ENCODE results near the gene TRIM67. TPM values are rescaled to one million over a fixed set of nuclear protein-coding genes. Genes with fewer than 3 reads are reported as not detected.

Gene TRIM67
- total RNA-seq, 1 experiment from 2014 or later, result 0.08 TPM

GRCh38 chr1:231188768-231189167, 26.9 kb downstream of the TRIM67 start:
- H3K27ac ChIP-seq (ENCODE audit: low read length), result no peak overlapping the region
- DNase-seq (ENCODE audit: low read depth, low spot score) (no peak), ATAC-seq (no peak)
- no peak for TF ChIP-seq POLR2AphosphoS5 (IDR thresholded peaks at IDR 0.05; ENCODE audit: low read depth, low read length)
- TF ChIP-seq SIN3A (IDR thresholded peaks at IDR 0.05; ENCODE audit: borderline replicate concordance, insufficient read depth, low read depth, low read length), result no peak
- no peak for TF ChIP-seq REST (IDR thresholded peaks at IDR 0.05; ENCODE audit: insufficient read depth in 1 of 2, low read depth in 2 of 2, low read length in 1 of 2)
- TF ChIP-seq TCF7L2 (IDR thresholded peaks at IDR 0.05; ENCODE audit: low read depth, low read length), result no peak
- no peak for TF ChIP-seq CTCF (IDR thresholded peaks at IDR 0.05)
- H3K9me3 ChIP-seq (ENCODE audit: control insufficient read depth, insufficient read depth, low read depth, low read length), result no peaks in the 10 kb centered on the region
- BruUV-seq (replicated peaks), result no TSS peak
- in situ Hi-C loops (cut with HindIII; ENCODE audit: low pct_unique_long_range_greater_than_20kb, low sequenced_read_pairs) (no loop called here), intact Hi-C loops (cut with micrococcal nuclease; ENCODE audit: unreplicated experiment) (no loop called here)
- no peaks in the 10 kb centered on the region for H3K36me3 ChIP-seq (ENCODE audit: control insufficient read depth, insufficient read depth, low read length)
- CTCF ChIA-PET, result no interaction called here
- H3K4me1 ChIP-seq (ENCODE audit: control insufficient read depth, insufficient read depth, low read length), result no peaks in the 10 kb centered on the region
- H3K4me3 ChIP-seq (ENCODE audit: low read depth in 2 of 2, low read length in 2 of 2), result no peak overlapping the region
- H3K27me3 ChIP-seq (ENCODE audit: control insufficient read depth, insufficient read depth, low read length), result peaks cover 14% of the 10 kb centered on the region; the same call in 1 of the 2 replicates
- POLR2A ChIA-PET, result no interaction called here

GRCh38 chr1:231189683-231190270, 27.9 kb downstream of the TRIM67 start:
- in situ Hi-C loops (cut with HindIII; ENCODE audit: low pct_unique_long_range_greater_than_20kb, low sequenced_read_pairs), result no loop called here
- POLR2A ChIA-PET, result no interaction called here
- DNase-seq (ENCODE audit: low read depth, low spot score) (no peak), ATAC-seq (no peak)
- Histone ChIP-seq H3K4me3 (ENCODE audit: low read depth in 2 of 2, low read length in 2 of 2) (no peak overlapping the region), H3K9me3 (ENCODE audit: control insufficient read depth, insufficient read depth, low read depth, low read length) (no peaks in the 10 kb centered on the region), H3K27ac (ENCODE audit: low read length) (no peak overlapping the region), H3K27me3 (ENCODE audit: control insufficient read depth, insufficient read depth, low read length) (peaks cover 14% of the 10 kb centered on the region; the same call in 1 of the 2 replicates), H3K4me1 (ENCODE audit: control insufficient read depth, insufficient read depth, low read length) (no peaks in the 10 kb centered on the region), H3K36me3 (ENCODE audit: control insufficient read depth, insufficient read depth, low read length) (no peaks in the 10 kb centered on the region)
- CTCF ChIA-PET, result no interaction called here
- TF ChIP-seq POLR2AphosphoS5 (IDR thresholded peaks at IDR 0.05; ENCODE audit: low read depth, low read length), result no peak
- TF ChIP-seq REST (IDR thresholded peaks at IDR 0.05; ENCODE audit: insufficient read depth in 1 of 2, low read depth in 2 of 2, low read length in 1 of 2), result no peak
- TF ChIP-seq CTCF (IDR thresholded peaks at IDR 0.05), result no peak
- no peak for TF ChIP-seq SIN3A (IDR thresholded peaks at IDR 0.05; ENCODE audit: borderline replicate concordance, insufficient read depth, low read depth, low read length)
- TF ChIP-seq TCF7L2 (IDR thresholded peaks at IDR 0.05; ENCODE audit: low read depth, low read length), result no peak
- intact Hi-C loops (cut with micrococcal nuclease; ENCODE audit: unreplicated experiment), result no loop called here
- no TSS peak for BruUV-seq (replicated peaks)

Measured in Panc1 (cell line).